G401 (cell line): Measurements from ENCODE around the gene GLIPR1L2. TPM values are rescaled to one million over a fixed set of nuclear protein-coding genes. Genes with fewer than 3 reads are reported as not detected.
A peak's percentile ranks its signal among the peaks of the same experiment; 100 is the strongest.

Experiments
- DNase-seq: peaks from one replicate; pipeline ENCODE4 v3.0.0-alpha.2; 2015; ENCODE audit warnings: low spot score
- in situ Hi-C: cut with HindIII; loops from 2 replicates; pipeline ENCODE4 v1.10.0; 2016; ENCODE audit warnings: low sequenced_read_pairs, mixed read lengths
- total RNA-seq: library from RNA; depleted of rRNA; stranded (reverse); fragments of >200 nt; shearing (Covaris generic); gene quantifications from 2 replicates; pipeline ENCODE4 v1.2.3, GENCODE V29; 2014; rRNA removed

Gene GLIPR1L2
- total RNA-seq, 1 experiment from 2014 or later: 2.2 TPM

DNA sequence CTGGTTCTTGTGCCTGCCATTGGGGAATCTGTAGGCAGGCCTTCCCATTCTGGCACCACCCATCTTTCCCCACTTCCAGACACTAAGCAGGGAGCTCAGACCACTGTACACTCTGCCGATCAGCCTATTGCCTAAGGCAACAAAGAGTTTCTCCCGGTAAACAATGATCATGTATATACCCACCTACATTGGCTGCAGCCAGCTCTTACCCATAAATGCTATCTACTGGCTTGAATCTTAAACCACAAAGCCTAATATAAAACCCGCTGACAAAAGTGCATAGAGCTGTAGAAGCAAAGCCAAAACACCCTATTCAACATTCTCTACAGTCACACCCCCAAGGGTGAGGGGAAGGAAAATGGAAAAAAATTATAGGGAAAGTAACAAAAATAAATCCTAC, 68.9 kb downstream of the GLIPR1L2 start:
- in situ Hi-C loops: no loop called here
- DNase-seq: no peak

DNA sequence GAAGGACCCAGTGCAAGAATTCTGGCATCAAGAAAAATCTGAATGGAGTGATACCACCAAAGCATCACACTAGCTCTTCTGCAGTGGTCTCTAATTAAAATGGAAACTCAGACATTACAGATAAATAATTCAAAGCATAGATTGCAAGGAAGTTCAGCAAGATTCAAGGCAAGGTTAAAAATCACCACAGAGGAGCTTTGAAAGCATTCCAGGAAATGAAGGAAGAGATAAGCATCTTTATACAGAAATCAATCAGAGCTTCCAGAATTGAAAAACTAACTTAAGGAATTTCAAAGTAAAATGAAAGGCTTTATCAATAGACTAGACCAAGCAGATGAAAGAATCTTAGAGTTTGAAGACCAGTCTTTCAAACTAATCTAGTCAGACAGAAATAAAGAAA, 69.3 kb downstream of the GLIPR1L2 start:
- in situ Hi-C loops: no loop called here
- DNase-seq: no peak

DNA sequence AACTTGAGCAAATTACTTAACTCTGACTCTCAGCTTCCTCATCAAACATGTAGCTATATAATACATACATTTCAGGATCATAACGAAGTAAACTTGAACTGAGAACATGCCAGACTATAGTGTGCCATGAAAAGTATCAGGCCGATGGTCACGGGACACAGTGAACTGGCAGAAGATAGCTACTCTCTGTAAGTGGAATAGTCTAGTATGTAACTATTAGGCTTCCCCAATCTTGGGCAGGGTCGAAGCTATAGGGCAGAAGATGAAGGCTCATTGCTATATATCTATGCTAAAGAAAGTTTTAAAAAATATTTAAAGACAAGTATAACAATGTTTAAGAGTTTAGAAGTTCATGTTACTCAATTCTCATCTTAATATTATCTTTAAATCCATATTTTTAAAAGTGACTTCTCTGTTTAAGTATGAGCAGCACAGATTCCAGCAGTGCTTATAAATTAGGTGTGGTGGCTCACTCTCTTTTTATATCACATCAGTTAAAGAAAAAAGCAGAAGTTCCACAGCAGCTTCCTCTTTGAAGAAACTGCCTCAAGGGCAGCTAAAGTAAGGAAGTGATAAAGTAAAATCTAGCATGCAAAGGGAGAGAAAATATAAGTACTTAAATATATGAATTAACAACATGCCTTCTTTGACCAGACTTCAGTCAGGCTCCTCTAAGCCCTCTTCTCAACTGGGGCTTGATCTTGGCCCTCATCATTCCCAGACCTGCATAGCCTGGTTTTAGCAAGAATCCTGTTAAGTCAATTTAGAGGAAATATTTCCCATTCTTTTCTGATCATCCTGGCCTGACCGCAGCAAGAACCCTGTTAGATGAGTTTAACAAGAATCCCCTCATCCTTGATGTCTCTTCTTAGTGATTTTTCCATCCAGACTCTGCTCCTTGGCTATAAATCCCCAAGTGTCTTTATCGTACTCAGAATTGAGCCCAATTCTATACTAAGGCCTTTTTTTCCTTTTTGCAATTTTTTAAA, 81.3 kb downstream of the GLIPR1L2 start:
- in situ Hi-C loops: no loop called here
- no peak for DNase-seq

DNA sequence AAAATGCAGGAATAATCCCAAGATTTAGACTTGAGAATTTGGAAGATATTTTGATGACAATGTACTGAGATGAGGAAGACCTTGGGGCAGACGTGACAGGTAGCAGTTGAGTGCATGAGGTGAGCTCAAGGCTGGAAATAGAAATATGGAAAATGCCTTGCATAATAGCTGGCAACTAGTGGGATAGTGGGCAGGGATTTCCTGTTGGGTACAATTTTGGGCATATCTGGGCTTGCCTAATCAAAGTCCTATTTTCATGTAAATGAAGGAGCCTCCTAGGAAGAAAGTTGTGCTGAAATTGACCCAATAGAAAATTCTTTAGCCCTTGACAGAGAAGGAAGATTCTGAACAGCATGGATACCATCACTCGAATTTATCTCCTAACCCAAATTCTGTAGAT, 83.2 kb downstream of the GLIPR1L2 start:
- no peak for DNase-seq
- in situ Hi-C loops: no loop called here

DNA sequence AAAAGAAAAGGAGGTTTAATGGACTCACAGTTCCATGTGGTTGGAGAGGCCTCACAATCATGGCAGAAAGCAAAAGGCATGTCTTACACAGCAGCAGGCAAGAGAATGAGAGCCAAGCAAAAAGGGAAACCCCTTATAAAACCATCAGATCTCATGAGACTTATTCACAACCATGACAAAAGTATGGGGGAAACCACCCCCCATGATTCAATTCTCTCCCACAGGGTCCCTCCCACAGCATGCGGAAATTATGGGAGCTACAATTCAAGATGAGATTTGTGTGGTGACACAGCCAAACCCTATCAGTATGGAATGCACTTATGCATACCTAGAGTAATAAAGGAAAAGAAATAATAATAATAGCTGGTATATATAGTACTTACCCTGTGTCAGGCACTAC, 85.2 kb downstream of the GLIPR1L2 start:
- DNase-seq: no peak
- in situ Hi-C loops: no loop called here

DNA sequence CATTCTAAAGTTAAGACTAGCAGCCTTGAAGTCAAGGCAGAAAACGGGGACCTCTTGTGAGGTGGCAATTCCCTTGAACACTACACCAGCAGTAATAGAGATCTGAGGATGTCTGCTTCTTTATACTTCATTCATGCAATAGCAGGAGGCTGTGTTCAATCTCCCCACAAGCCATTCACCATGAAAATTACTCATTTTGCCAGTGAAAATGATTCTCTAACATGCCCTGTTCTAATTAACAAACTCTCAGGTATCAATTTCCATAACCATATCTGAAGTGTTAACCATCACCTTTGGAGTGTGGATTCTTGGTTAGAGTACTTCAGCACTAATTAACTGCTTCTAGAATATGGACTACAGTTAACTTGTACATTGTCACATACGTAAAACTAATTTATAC, 86.2 kb downstream of the GLIPR1L2 start:
- in situ Hi-C loops: no loop called here
- no peak for DNase-seq

DNA sequence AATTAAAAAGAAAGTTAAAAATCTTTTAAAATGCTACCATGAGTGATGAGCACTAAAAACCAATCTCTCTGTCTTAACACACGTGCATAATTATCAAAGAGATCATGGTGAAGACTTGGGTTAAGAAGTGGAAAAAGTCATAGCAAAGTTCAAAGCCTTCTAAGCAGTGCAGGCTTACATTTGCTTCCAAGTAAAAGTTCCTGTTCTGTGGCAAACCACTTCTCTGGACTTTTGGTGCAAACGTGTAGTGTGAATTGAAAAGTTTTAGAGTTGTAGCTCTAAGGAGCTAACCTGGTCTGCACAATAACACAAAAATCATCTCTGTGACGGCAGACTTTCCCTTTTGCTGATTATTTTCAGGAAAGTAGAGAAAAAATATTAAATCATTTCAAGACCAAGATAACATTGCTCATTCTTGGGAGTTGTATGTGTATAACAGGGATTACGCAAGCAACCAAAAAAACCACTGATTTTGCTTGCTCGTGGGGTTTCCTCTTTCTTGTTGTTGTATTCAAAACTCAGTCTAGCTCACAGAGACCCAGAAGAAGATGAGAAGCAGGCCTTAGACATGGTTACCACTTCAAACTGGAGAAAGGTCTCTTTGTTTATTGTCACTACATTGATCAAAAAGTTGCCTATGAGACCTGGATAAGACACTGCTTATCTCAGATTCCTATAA, 87.4 kb downstream of the GLIPR1L2 start:
- DNase-seq: no peak
- in situ Hi-C loops: no loop called here

DNA sequence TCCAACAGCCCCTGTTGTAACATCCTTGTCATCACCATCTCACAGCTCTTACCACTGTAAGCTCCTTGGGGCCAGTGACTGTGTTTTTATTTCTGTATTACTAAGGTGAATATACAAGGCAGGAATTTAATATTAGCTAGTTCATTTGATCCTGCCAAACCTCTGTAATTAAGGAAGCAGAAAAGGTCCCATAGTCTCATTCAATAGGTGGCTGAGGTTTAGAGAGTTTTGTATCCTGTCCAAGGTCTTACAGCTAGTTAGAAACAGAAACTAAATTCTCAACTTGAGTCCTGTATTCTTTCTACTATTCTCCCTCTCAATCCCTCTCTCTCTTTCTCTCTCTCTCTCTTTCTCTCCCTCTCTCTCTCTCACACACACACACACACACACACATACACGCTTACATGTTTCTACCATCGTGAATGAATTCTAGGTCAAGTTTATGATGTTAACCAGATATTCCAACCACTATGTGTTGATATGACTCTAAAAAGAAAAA, 89.1 kb downstream of the GLIPR1L2 start:
- DNase-seq: peak; percentile 3
- in situ Hi-C loops: no loop called here

DNA sequence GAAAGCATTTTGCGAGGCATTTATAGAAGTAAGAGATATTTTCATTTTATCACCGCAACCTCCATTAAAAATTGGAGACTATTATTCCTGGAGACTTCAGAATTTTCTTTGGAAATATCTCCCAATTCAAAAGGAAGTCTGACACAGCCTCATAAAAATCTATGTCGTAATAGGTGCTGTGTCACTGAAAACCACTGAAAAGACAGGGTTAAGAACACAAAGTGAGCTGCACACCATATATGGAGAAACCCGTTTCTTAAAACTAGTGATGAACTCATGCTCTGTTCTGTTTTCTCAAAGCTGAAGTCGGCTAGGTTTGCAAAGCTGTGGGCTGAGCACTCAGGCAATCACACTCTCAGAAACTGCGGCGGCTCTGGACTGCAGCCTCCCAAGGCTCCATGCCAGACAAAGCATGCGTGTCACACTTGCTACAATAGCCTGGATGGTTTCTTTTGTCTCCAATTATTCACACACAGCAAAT, 89.6 kb downstream of the GLIPR1L2 start, which contains the start of gene GLIPR1:
GLIPR1 (plus strand) TSS at position 287 of the 481 bp plus-strand sequence; CDS start at position 413, 126 bp downstream.
- in situ Hi-C loops: no loop called here
- DNase-seq: peak; percentile 64

DNA sequence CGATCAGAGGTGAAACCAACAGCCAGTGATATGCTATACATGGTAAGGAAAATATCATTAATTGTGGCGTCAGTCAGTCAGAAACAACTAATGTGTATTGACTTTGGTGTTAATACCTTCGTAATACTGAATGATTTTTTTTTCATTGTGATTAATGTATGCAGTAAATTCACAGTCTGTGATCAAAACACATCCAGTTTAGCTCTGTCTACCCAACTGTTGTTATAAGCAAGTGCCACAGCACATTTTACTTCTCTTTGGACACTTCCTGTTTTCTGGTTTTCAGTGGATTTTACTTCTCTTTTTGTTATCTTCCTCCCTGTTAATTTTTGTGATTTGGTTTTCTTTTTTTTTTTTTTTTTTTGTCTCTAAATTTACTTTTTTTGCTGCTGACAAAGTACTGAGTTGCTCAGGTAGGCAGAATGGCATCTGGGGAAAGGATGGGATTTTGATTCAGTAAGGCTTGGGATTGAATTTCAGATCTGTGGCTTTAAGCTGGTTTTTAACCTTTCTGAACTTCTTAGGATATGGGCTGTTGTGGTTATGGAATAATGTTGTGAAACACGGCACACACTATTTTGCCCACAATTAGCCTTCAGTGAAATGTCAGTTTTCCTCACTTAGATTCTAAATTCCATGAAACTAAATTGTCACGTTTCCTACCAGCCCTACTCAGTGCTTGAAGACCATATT, 90.3 kb downstream of the GLIPR1L2 start:
- peak; percentile 7 for DNase-seq

DNA sequence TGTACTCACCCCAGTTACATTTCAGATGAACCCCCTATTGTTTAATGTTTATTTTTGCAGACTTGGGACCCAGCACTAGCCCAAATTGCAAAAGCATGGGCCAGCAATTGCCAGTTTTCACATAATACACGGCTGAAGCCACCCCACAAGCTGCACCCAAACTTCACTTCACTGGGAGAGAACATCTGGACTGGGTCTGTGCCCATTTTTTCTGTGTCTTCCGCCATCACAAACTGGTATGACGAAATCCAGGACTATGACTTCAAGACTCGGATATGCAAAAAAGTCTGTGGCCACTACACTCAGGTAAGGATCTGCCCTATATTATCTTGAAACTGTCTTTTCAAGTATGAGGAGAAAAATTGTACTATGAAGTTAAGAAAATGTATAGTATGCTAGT, 90.9 kb downstream of the GLIPR1L2 start:
- in situ Hi-C loops: no loop called here
- DNase-seq: no peak

More for the DNA sequence above, 90.3 kb downstream of the GLIPR1L2 start:
- in situ Hi-C loops: no loop called here

Other genes with a start within 250 kb of the GLIPR1L2 start
- not detected in 2 replicates for gene KCNC2, start 181.2 kb upstream of the GLIPR1L2 start, total RNA-seq
- gene CAPS2, start 60.8 kb upstream of the GLIPR1L2 start, total RNA-seq: 2.4 and 2.5 TPM in 2 replicates
- gene GLIPR1L1, start 56.4 kb upstream of the GLIPR1L2 start, total RNA-seq: not detected in 2 replicates
- 0.64 and 0.68 TPM in 2 replicates for gene GLIPR1, start 89.7 kb downstream of the GLIPR1L2 start, total RNA-seq
- gene KRR1, start 120.5 kb downstream of the GLIPR1L2 start, total RNA-seq: 40.4 and 46.4 TPM in 2 replicates